Type B pancreatic cell (in vitro differentiated cells): ENCODE results near the gene TPD52L1. TPM values are rescaled to one million over a fixed set of nuclear protein-coding genes. Genes with fewer than 3 reads are reported as not detected.

Source experiments
- DNase-seq: peaks from one replicate; pipeline ENCODE4 v3.0.0; 2021; ENCODE audit warnings: mixed read lengths; ENCODE audit not compliant: unreplicated experiment; ENCODE audit errors: extremely low spot score
- H3K27ac Mint-ChIP-seq: 2 replicates; pipeline ENCODE4 v1.8.0; 2021; ENCODE audit warnings: mild to moderate bottlenecking, mixed read lengths
- H3K27me3 Mint-ChIP-seq: 2 replicates; pipeline ENCODE4 v1.8.0; 2021; ENCODE audit warnings: mixed read lengths
- H3K36me3 Mint-ChIP-seq: 2 replicates; pipeline ENCODE4 v1.8.0; 2021; ENCODE audit warnings: mixed read lengths
- H3K4me1 Mint-ChIP-seq: one replicate; pipeline ENCODE4 v1.8.0; 2021; ENCODE audit warnings: mixed read lengths; ENCODE audit not compliant: unreplicated experiment
- H3K4me3 Mint-ChIP-seq: 2 replicates; pipeline ENCODE4 v1.8.0; 2021; ENCODE audit warnings: mild to moderate bottlenecking, mixed read lengths
- H3K9me3 Mint-ChIP-seq: 2 replicates; pipeline ENCODE4 v1.8.0; 2021; ENCODE audit warnings: mixed read lengths
- CTCF ChIP-seq: fragments of 200-600 bp; sonication (generic); conservative IDR thresholded peaks from 2 replicates; pipeline ENCODE4 v1.5.0; 2021; ENCODE audit warnings: antibody characterized with exemption, mild to moderate bottlenecking
- total RNA-seq: library from RNA; stranded (reverse); gene quantifications from 2 replicates; pipeline ENCODE4 v1.2.1, GENCODE V29; 2021; ENCODE audit warnings: low replicate concordance

Gene TPD52L1
- total RNA-seq, 1 donor from 2014 or later = 80.4 TPM

GRCh38 chr6:125258651-125259353 is 105.2 kb downstream of the TPD52L1 start:
- peaks cover 18% of the 10 kb centered on the region for H3K36me3 Mint-ChIP-seq
- no peak for TF ChIP-seq CTCF
- no peaks in the 10 kb centered on the region for H3K27me3 Mint-ChIP-seq
- H3K4me1 Mint-ChIP-seq = peaks cover 9% of the 10 kb centered on the region
- H3K27ac Mint-ChIP-seq = no peak overlapping the region
- no peak overlapping the region for H3K4me3 Mint-ChIP-seq
- H3K9me3 Mint-ChIP-seq = no peaks in the 10 kb centered on the region
- no peak for DNase-seq

GRCh38 chr6:125259354-125259736 is 105.8 kb downstream of the TPD52L1 start:
- Mint-ChIP-seq H3K27me3 (no peaks in the 10 kb centered on the region), H3K9me3 (no peaks in the 10 kb centered on the region), H3K36me3 (peaks cover 18% of the 10 kb centered on the region), H3K27ac (no peak overlapping the region), H3K4me1 (peaks cover 3% of the 10 kb centered on the region), H3K4me3 (no peak overlapping the region)
- no peak for TF ChIP-seq CTCF
- no peak for DNase-seq

GRCh38 chr6:125262016-125263013 is 108.7 kb downstream of the TPD52L1 start:
- DNase-seq = no peak
- H3K27ac Mint-ChIP-seq = no peak overlapping the region
- no peak for TF ChIP-seq CTCF
- peaks cover 27% of the 10 kb centered on the region for H3K36me3 Mint-ChIP-seq
- no peaks in the 10 kb centered on the region for H3K27me3 Mint-ChIP-seq
- H3K9me3 Mint-ChIP-seq = no peaks in the 10 kb centered on the region
- no peaks in the 10 kb centered on the region for H3K4me1 Mint-ChIP-seq
- no peak overlapping the region for H3K4me3 Mint-ChIP-seq

GRCh38 chr6:125264476-125264875 is 110.9 kb downstream of the TPD52L1 start:
- no peaks in the 10 kb centered on the region for H3K9me3 Mint-ChIP-seq
- no peak overlapping the region for H3K4me3 Mint-ChIP-seq
- no peak for DNase-seq
- no peak for TF ChIP-seq CTCF
- H3K36me3 Mint-ChIP-seq = peaks cover 20% of the 10 kb centered on the region
- no peaks in the 10 kb centered on the region for H3K27me3 Mint-ChIP-seq
- H3K27ac Mint-ChIP-seq = no peak overlapping the region
- H3K4me1 Mint-ChIP-seq = no peaks in the 10 kb centered on the region

- no peak for TF ChIP-seq CTCF
- DNase-seq = no peak
- Mint-ChIP-seq H3K36me3 (peaks cover 19% of the 10 kb centered on the region), H3K4me1 (no peaks in the 10 kb centered on the region), H3K27ac (no peak overlapping the region), H3K27me3 (no peaks in the 10 kb centered on the region), H3K4me3 (no peak overlapping the region), H3K9me3 (no peaks in the 10 kb centered on the region)
Observed at GRCh38 chr6:125267806-125268523, 114.4 kb downstream of the TPD52L1 start.
